ENCODE measurements around the gene FAM89B. TPM values are rescaled to one million over a fixed set of nuclear protein-coding genes. Genes with fewer than 3 reads are reported as not detected.
"Not testable (repeated sequence)": the region's sequence is repeated elsewhere in the genome, so short reads cannot be mapped to it uniquely, and the experiment has no call there.

FAM89B gene
- 10 to 100 TPM; 27.9 to 36.5 TPM for polyA plus RNA-seq

DNA sequence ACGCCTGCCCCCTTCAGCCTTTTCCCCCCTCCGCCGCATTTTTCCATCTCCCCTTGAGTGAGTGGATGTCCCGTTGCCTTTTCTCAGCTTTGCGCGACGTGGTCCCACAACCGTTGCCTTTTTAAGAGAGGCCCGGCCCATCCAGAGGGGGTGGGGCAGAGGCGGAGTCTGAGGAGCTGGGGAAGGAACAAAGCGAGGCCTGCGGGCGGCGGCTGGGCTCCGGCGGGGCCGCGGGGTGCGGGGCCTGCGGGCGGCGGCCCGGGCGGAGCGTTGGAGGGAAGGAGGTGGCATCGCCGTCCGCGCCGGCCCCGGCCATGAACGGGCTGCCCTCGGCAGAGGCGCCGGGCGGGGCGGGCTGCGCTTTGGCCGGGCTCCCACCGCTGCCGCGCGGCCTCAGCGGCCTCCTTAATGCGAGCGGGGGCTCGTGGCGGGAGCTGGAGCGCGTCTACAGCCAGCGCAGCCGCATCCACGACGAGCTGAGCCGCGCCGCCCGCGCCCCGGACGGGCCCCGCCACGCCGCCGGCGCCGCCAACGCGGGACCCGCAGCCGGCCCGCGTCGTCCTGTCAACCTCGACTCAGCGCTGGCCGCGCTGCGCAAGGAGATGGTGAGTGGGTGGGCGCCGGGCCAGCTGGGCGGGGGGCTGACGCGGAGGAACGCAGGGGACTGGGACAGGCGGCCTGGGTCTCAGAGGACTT lies at the start of gene FAM89B:
FAM89B (plus strand) TSS at position 183 of the 696 bp plus-strand sequence; CDS start at position 315, 132 bp downstream.
- H3K4me1 ChIP-seq (ENCODE audit: control insufficient read depth in 2 of 2, insufficient read depth in 2 of 2, low read length in 1 of 2): peaks cover 0 to 38% of the 10 kb centered on the region in 2 donors
- peak within 1 kb of the TSS; percentile 96 to 97 for H3K27ac ChIP-seq (ENCODE audit: low read depth in 2 of 2, low read length in 1 of 2)
- 0 to 1% methylated on average over 63 to 86 of the region's 86 CpGs for WGBS, 2 donors
- no peaks in the 10 kb centered on the region for H3K9me3 ChIP-seq (ENCODE audit: control insufficient read depth in 2 of 2, insufficient read depth in 1 of 2, low read depth in 1 of 2, low read length in 1 of 2)
- peak within 1 kb of the TSS; percentile 69 to 71 for H3K4me3 ChIP-seq (ENCODE audit: low read depth in 1 of 2, low read length in 2 of 2)
- peaks cover 0 to 10% of the 10 kb centered on the region in 2 donors for H3K36me3 ChIP-seq (ENCODE audit: control insufficient read depth in 2 of 2, insufficient read depth in 2 of 2, low read length in 1 of 2)
- no peaks in the 10 kb centered on the region for H3K27me3 ChIP-seq (ENCODE audit: control insufficient read depth in 1 of 2, insufficient read depth in 2 of 2, low read length in 2 of 2)

DNA sequence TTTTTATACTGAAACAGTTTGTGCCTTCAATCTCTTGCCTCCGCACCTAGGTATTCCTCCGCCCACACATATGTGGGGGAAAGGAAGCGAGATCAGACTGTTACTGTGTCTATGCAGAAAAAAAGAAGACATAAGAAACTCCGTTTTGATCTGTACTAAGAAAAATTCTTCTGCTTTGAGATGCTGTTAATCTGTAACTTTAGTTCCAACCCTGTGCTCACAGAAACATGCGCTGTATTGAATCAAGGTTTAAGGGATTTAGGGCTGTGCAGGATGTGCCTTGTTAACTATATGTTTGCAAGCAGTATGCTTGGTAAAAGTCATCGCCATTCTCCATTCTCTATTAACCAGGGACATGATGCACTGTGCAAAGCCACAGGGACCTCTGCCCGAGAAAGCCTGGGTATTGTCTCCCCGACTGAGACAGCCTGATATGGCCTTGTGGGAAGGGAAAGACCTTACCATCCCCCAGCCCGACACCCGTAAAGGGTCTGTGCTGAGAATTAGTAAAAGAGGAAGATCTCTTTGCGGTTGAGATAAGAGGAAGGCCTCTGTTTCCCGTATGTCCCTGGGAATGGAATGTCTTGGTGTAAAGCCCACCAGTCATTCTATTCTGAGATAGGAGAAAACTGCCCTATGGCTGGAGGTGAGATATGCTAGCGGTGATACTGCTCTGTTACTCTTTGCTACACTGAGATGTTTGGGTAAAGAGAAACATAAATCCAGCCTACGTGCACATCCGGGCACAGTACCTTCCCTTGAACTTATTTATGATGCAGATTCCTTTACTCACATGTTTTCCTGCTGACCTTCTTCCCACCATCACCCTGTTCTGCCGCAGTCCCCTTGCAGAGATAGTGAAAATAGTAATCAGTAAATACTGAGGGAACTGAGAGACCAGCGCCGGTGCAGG lies 49.4 kb upstream of the FAM89B start:
- 67 to 74% methylated on average over 18 of the region's 18 CpGs for WGBS, 2 donors
- H3K4me3 ChIP-seq (ENCODE audit: low read depth in 1 of 2, low read length in 2 of 2); H3K27me3 ChIP-seq (ENCODE audit: control insufficient read depth in 1 of 2, insufficient read depth in 2 of 2, low read length in 2 of 2); H3K9me3 ChIP-seq (ENCODE audit: control insufficient read depth in 2 of 2, insufficient read depth in 1 of 2, low read depth in 1 of 2, low read length in 1 of 2); H3K27ac ChIP-seq (ENCODE audit: low read depth in 2 of 2, low read length in 1 of 2): not testable (repeated sequence)
- Histone ChIP-seq H3K36me3 (ENCODE audit: control insufficient read depth in 2 of 2, insufficient read depth in 2 of 2, low read length in 1 of 2) (peaks cover 0 to 11% of the 10 kb centered on the region in 2 donors), H3K4me1 (ENCODE audit: control insufficient read depth in 2 of 2, insufficient read depth in 2 of 2, low read length in 1 of 2) (peaks cover 4 to 13% of the 10 kb centered on the region in 2 donors)

DNA sequence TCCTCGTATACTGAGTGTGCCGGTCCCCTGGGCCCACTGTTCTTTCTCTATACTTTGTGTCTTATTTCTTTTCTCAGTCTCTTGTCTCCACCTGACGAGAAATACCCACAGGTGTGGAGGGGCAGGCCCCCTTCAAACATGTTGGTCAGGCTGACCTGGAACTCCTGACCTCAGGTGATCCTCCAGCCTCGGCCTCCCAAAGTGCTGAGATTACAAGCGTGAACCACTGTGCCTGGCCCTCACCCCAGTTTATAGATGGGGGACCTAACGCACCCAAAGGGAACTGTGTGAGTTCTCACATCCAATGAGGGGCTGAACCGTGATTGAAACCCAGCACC lies 48.7 kb upstream of the FAM89B start:
- 87 to 94% methylated on average over 7 of the region's 7 CpGs for WGBS, 2 donors

DNA sequence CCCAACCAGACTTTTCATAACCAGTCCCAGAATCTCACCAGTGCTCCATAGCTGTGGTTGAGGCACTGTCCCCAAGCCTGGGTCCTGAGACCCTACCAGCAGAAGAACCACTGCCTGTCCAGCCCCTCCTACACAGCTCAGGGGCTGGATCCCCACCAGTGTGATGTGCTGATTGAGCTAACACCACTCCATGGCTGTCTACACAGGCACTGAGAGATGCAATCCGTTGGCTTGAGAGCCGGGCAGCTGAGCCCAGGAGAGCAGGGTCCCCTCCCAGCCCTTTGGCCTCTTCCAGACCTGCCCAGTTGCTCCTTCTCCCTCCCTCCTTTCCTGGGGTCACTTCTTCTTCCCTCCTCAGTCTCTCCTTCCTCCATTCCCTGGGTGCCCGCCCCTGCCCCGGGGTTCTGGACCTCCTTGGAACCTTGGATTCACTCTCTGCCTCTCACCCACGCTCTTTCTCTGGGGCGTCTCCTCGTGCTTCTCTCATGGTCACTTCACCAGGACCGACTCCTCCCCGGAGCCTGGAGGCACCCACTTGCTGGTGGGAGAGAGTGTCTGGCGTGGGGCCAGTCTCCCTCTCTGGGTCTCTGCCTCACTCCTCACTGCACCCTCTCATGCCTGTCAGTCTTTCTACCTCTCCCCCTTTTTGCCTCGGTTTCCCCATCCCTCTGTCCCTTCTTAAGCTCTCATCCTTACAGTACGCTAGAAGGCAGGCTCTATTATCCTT lies 48.2 kb upstream of the FAM89B start:
- no peaks in the 10 kb centered on the region for H3K27me3 ChIP-seq (ENCODE audit: control insufficient read depth in 1 of 2, insufficient read depth in 2 of 2, low read length in 2 of 2)
- WGBS, 2 donors: 28% methylated on average over 12 of the region's 12 CpGs
- no peaks in the 10 kb centered on the region for H3K9me3 ChIP-seq (ENCODE audit: control insufficient read depth in 2 of 2, insufficient read depth in 1 of 2, low read depth in 1 of 2, low read length in 1 of 2)
- peaks cover 0 to 14% of the 10 kb centered on the region in 2 donors for H3K36me3 ChIP-seq (ENCODE audit: control insufficient read depth in 2 of 2, insufficient read depth in 2 of 2, low read length in 1 of 2)
- H3K27ac ChIP-seq (ENCODE audit: low read depth in 2 of 2, low read length in 1 of 2): peak overlapping the region; percentile 63 to 77
- peaks cover 4 to 13% of the 10 kb centered on the region in 2 donors for H3K4me1 ChIP-seq (ENCODE audit: control insufficient read depth in 2 of 2, insufficient read depth in 2 of 2, low read length in 1 of 2)
- no peak overlapping the region for H3K4me3 ChIP-seq (ENCODE audit: low read depth in 1 of 2, low read length in 2 of 2)

More for the DNA sequence above, 48.7 kb upstream of the FAM89B start:
- H3K9me3 ChIP-seq (ENCODE audit: control insufficient read depth in 2 of 2, insufficient read depth in 1 of 2, low read depth in 1 of 2, low read length in 1 of 2); H3K27me3 ChIP-seq (ENCODE audit: control insufficient read depth in 1 of 2, insufficient read depth in 2 of 2, low read length in 2 of 2); H3K4me3 ChIP-seq (ENCODE audit: low read depth in 1 of 2, low read length in 2 of 2): not testable (repeated sequence)
- Histone ChIP-seq H3K36me3 (ENCODE audit: control insufficient read depth in 2 of 2, insufficient read depth in 2 of 2, low read length in 1 of 2) (peaks cover 0 to 11% of the 10 kb centered on the region in 2 donors), H3K27ac (ENCODE audit: low read depth in 2 of 2, low read length in 1 of 2) (peak overlapping the region in 1 of 2 donors; percentile 37), H3K4me1 (ENCODE audit: control insufficient read depth in 2 of 2, insufficient read depth in 2 of 2, low read length in 1 of 2) (peaks cover 4 to 13% of the 10 kb centered on the region in 2 donors)

DNA sequence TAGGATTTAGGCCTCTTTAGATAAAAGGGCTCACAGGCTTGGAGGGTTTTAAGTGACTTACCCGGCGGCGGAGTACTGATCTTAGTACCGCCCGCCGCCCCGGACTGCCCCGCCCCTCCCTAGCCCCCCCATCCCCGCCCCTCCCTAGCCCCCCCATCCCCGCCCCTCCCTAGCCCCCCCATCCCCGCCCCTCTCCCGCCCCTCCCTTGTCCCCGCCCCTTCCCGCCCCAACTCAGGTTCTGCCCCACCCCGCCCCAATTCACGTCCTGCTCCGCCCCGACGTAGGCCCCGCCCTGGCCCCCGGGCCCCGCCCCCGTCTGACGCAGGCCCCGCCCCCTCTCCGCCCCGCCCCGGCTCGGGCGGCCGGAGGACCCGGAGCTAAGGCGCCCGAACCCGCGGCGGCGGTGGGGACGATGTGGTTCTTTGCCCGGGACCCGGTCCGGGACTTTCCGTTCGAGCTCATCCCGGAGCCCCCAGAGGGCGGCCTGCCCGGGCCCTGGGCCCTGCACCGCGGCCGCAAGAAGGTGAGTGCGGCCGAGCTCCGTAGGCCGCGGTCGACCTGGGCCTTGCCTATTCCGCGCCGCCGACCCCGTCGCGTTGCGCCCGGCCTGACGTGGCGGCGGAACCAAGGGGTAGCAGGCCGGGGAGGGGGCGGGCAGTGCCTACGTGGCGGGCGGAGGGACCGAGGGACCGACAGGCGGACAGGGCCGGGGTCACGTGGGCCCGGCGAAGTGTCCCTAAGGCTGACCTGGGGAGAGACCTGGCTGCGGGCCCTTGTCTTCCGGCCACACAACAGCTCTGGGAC lies 47.4 kb upstream of the FAM89B start, which contains the start of gene SCYL1:
SCYL1 (plus strand) TSS at position 343 of the 805 bp plus-strand sequence; CDS start at position 414, 71 bp downstream.
- H3K27ac ChIP-seq (ENCODE audit: low read depth in 2 of 2, low read length in 1 of 2): peak within 1 kb of the TSS; percentile 81 to 85
- WGBS, 2 donors: 0% methylated on average over 44 to 75 of the region's 82 CpGs
- H3K27me3 ChIP-seq (ENCODE audit: control insufficient read depth in 1 of 2, insufficient read depth in 2 of 2, low read length in 2 of 2): no peaks in the 10 kb centered on the region
- H3K36me3 ChIP-seq (ENCODE audit: control insufficient read depth in 2 of 2, insufficient read depth in 2 of 2, low read length in 1 of 2): peaks cover 0 to 19% of the 10 kb centered on the region in 2 donors
- no peaks in the 10 kb centered on the region for H3K9me3 ChIP-seq (ENCODE audit: control insufficient read depth in 2 of 2, insufficient read depth in 1 of 2, low read depth in 1 of 2, low read length in 1 of 2)
- H3K4me1 ChIP-seq (ENCODE audit: control insufficient read depth in 2 of 2, insufficient read depth in 2 of 2, low read length in 1 of 2): peaks cover 4 to 13% of the 10 kb centered on the region in 2 donors
- peak within 1 kb of the TSS; percentile 84 to 88 for H3K4me3 ChIP-seq (ENCODE audit: low read depth in 1 of 2, low read length in 2 of 2)

DNA sequence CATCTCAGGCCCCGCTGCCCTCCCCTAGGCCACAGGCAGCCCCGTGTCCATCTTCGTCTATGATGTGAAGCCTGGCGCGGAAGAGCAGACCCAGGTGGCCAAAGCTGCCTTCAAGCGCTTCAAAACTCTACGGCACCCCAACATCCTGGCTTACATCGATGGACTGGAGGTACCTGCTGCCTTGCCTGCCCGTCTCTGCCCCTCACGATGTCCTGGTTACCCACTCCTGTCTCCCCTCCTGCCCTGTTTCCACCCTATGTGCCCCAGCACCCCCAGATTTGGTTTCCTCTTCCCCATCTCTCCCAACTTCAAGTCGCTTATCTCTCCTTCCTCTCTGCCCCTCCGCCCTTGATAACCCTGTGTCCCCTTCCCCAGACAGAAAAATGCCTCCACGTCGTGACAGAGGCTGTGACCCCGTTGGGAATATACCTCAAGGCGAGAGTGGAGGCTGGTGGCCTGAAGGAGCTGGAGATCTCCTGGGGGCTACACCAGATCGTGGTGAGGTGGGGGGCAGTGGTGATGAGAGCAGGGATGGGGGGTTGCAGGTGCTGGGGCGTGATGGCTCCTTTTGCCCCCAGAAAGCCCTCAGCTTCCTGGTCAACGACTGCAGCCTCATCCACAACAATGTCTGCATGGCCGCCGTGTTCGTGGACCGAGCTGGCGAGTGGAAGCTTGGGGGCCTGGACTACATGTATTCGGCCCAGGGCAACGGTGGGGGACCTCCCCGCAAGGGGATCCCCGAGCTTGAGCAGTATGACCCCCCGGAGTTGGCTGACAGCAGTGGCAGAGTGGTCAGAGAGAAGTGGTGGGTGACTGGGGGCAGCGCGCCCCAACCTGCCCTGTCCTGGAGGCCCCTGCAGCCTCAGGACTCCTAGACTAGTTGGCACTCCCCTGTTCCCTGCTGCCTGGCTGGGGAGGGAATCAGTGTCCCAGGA lies 46.5 kb upstream of the FAM89B start:
- H3K36me3 ChIP-seq (ENCODE audit: control insufficient read depth in 2 of 2, insufficient read depth in 2 of 2, low read length in 1 of 2): peaks cover 0 to 27% of the 10 kb centered on the region in 2 donors
- no peaks in the 10 kb centered on the region for H3K9me3 ChIP-seq (ENCODE audit: control insufficient read depth in 2 of 2, insufficient read depth in 1 of 2, low read depth in 1 of 2, low read length in 1 of 2)
- peaks cover 4 to 13% of the 10 kb centered on the region in 2 donors for H3K4me1 ChIP-seq (ENCODE audit: control insufficient read depth in 2 of 2, insufficient read depth in 2 of 2, low read length in 1 of 2)
- H3K4me3 ChIP-seq (ENCODE audit: low read depth in 1 of 2, low read length in 2 of 2): peak overlapping the region; percentile 84 to 88
- peak overlapping the region; percentile 81 to 85 for H3K27ac ChIP-seq (ENCODE audit: low read depth in 2 of 2, low read length in 1 of 2)
- no peaks in the 10 kb centered on the region for H3K27me3 ChIP-seq (ENCODE audit: control insufficient read depth in 1 of 2, insufficient read depth in 2 of 2, low read length in 2 of 2)
- WGBS, 2 donors: 44% methylated on average over 31 of the region's 31 CpGs

DNA sequence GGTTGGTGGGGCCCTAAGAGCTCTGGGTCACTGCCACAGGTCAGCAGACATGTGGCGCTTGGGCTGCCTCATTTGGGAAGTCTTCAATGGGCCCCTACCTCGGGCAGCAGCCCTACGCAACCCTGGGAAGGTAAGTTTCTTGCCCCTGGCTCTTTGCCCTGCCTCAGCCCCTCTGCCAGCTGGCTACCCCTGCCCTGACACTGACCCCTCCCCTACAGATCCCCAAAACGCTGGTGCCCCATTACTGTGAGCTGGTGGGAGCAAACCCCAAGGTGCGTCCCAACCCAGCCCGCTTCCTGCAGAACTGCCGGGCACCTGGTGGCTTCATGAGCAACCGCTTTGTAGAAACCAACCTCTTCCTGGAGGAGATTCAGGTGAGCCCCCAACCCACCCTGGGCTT lies 45.6 kb upstream of the FAM89B start:
- Histone ChIP-seq H3K4me3 (ENCODE audit: low read depth in 1 of 2, low read length in 2 of 2) (no peak overlapping the region), H3K27ac (ENCODE audit: low read depth in 2 of 2, low read length in 1 of 2) (no peak overlapping the region), H3K4me1 (ENCODE audit: control insufficient read depth in 2 of 2, insufficient read depth in 2 of 2, low read length in 1 of 2) (peaks cover 4 to 13% of the 10 kb centered on the region in 2 donors), H3K36me3 (ENCODE audit: control insufficient read depth in 2 of 2, insufficient read depth in 2 of 2, low read length in 1 of 2) (peaks cover 6 to 36% of the 10 kb centered on the region in 2 donors), H3K9me3 (ENCODE audit: control insufficient read depth in 2 of 2, insufficient read depth in 1 of 2, low read depth in 1 of 2, low read length in 1 of 2) (no peaks in the 10 kb centered on the region), H3K27me3 (ENCODE audit: control insufficient read depth in 1 of 2, insufficient read depth in 2 of 2, low read length in 2 of 2) (no peaks in the 10 kb centered on the region)
- WGBS, 2 donors: 90 to 92% methylated on average over 8 of the region's 8 CpGs

DNA sequence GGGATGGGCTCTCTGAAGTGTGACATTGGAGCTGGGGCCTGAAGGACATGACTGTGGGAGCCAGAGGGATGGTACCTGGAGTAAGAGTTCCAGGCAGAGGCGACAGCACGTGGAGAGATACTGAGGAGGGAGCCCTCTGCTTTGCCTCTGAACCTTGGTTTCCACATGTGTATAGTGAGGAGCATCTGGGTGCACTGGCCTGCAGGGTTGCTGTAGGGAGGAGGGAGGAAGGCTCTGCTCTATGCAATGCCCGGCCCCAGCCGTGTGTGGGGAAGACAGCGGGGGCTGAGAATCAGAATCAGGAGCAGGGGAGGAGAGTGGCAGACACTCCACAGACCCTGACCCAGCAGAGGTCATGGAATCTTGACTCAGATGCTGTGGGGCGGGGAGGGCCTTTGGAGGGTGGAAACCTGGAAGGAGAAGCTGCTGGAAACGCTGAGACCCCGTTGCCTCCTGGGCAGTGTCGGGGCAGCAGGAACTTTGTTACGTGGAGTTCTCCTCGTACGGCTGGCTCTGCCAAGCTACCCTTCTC lies 43.5 kb upstream of the FAM89B start:
- Histone ChIP-seq H3K27ac (ENCODE audit: low read depth in 2 of 2, low read length in 1 of 2) (no peak overlapping the region), H3K9me3 (ENCODE audit: control insufficient read depth in 2 of 2, insufficient read depth in 1 of 2, low read depth in 1 of 2, low read length in 1 of 2) (no peaks in the 10 kb centered on the region), H3K4me1 (ENCODE audit: control insufficient read depth in 2 of 2, insufficient read depth in 2 of 2, low read length in 1 of 2) (peaks cover 4 to 13% of the 10 kb centered on the region in 2 donors), H3K36me3 (ENCODE audit: control insufficient read depth in 2 of 2, insufficient read depth in 2 of 2, low read length in 1 of 2) (peaks cover 10 to 51% of the 10 kb centered on the region in 2 donors), H3K4me3 (ENCODE audit: low read depth in 1 of 2, low read length in 2 of 2) (no peak overlapping the region), H3K27me3 (ENCODE audit: control insufficient read depth in 1 of 2, insufficient read depth in 2 of 2, low read length in 2 of 2) (no peaks in the 10 kb centered on the region)
- WGBS, 2 donors: 85 to 92% methylated on average over 12 of the region's 12 CpGs
